Activated CD4-positive, alpha-beta T cell treated with anti-CD3 and anti-CD28 coated beads, Interleukin-10, Interleukin-2, amounts not matched to agents 100 ng/mL and 50 ng/mL, durations not matched to agents 16 hours and 8 hours (primary cell): Measurements from ENCODE around the gene TCEAL8.
A peak's percentile ranks its signal among the peaks of the same experiment; 100 is the strongest.

Source experiments
- DNase-seq: peaks from one replicate; pipeline ENCODE4 v3.0.0-alpha.2; 2020

TCEAL8 gene

DNA sequence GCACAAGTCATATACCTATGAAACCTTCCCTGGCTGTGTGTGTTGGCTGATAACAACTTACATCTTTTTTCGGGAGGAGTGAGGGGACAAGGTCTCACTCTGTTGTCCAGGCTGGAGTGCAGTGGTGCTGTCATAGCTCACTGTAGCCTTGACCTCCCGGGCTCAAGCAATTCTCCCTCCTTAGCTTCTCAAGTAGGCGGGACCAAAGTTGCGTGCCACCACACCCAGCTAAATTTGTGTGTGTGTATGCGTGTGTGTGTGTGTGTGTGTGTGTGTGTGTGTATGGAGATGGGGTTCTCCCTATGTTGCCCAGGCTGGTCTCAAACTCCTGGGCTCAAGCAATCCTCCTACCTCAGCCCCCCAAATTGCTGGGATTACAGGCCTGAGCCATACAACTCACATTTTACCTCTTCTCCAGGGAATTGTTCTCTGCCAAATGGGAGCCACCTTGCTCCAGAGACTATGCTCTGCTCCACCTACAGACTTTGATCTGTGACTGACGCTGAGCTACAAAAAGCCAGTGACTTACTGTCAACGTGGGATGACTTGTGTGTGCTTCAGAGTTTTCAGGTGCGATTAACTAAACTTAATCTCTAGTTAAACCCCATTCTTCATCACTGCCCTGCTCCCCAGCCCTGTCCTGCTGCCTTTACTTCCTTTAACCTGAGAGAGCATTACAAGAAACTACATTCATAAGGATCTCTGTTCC is 42.1 kb downstream of the TCEAL8 start:
- no peak for DNase-seq

DNA sequence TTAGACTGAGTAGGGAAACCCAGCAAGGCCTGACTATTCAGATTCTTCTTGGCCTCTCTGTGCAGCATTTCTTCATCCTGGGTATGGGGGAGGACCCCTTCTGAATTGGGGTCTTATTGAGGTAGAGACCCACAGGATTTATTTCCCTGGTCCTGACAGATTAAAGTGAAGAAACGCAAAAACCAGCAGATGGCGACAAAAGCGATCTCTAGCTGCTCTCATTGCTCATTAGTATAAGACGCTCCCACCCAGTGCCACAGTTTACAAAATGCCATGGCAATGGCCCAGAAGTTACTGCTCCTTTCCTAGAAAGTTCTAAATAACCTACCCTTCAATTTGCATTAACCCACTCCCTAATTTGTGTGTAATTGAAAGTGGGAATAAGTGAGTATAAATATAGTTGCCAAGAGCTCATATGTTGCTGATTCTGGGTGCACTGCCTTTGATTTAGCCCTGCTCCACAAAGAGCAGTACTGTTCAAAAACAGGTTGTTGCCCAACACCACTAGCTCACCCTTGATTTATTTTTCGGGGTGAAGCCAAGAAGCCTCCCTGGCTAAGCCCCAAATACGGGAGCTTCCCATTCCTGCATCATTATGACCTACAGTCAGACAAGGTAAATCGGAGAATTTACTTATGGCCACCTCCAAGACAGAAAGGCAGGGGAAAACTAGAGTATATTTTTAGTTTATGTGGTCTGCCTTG is 43.8 kb downstream of the TCEAL8 start:
- peak; percentile 50 for DNase-seq

DNA sequence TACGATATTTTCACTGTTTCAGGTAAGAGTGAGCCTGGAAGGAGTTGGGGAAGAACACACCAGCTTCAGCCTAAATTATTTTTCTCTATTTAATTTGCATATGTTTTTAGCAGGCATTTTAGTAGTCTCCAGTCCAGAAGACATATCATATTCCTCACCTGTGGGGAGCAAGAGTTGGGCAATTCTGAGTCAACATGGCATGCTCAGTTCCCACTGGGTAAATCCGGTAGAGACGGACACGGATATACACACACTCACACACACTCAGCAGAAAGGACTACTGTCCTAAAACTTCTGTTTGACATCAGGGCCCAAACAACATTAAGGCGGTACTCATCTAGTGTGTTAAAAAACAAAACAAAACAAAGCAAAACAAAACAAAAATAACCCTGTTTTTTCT is 44.9 kb downstream of the TCEAL8 start:
- no peak for DNase-seq
